Stimulated activated CD4-positive, alpha-beta T cell treated with anti-CD3 and anti-CD28 coated beads, Interleukin-1b, Interleukin-23, amount 100 ng/mL, for 4 hours (primary cell): ENCODE results near the gene HMGCL.
"Not testable (repeated sequence)": the region's sequence is repeated elsewhere in the genome, so short reads cannot be mapped to it uniquely, and the experiment has no call there.

ENCODE experiments used
- DNase-seq, 2 donors: peaks; one replicate each; pipeline ENCODE4 v3.0.0-alpha.2; 2020; ENCODE audit warnings: low read depth in 2 of 2

Gene HMGCL

DNA sequence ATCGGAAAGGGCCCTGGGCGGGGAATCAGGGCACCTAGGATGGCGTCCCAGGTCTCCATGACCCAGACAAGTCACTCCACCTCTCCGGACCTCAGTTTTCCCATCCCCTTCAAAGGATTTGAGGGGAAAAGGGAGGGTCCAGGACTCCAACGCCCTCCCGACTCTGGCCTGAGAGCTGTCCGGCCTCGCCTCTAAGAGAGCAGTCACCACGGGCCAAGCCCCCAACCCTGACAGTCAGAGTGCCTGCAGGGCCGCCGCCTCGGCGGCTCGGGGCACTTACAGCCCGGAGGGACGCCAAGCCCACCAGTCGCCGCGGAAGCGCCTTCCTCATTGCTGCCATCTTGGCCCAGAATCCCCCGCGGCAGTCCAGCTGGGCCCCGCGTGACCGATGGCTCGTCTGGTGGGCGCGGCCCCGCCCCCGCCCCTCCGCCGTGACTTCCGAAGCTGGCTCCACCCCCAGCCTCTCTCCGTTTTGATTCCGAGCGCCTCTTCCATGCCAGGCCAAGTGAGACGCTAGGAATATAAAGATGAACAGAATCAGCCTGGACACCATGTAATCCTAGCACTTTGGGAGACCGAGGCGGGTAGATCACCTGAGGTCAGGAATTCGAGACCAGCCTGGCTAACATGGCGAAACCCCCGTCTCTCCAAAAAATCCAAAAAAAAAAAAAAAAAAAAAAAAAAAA lies at the start of gene HMGCL:
HMGCL (minus strand) TSS at position 354 of the 686 bp plus-strand sequence; CDS start at position 340, 14 bp downstream.
- peak; percentile 80 to 84 for DNase-seq

DNA sequence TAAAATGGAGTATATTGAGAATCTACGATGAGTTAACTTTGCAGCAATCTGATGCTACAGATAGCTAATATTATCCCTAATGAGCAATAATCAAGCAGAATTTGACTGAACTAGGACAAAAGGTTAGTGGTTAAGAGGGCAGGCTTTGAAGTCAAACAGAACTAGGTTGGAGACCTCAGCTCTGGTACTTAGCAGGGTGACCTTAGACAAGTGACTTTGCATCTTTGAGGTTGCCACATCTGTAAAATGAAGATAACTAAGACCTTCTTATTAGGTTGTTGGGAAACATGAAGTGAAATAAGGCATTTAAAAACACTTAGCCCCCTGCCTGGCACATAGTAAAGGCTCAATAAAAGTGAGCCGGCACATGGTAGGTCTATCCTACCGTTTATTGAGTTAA lies 47.2 kb upstream of the HMGCL start:
- DNase-seq, result no peak

GRCh38 chr1:23869051-23869450 lies 43.8 kb upstream of the HMGCL start:
- DNase-seq, result no peak

- no peak for DNase-seq
These were observed 43.4 kb upstream of the HMGCL start for GRCh38 chr1:23868557-23869016.

DNA sequence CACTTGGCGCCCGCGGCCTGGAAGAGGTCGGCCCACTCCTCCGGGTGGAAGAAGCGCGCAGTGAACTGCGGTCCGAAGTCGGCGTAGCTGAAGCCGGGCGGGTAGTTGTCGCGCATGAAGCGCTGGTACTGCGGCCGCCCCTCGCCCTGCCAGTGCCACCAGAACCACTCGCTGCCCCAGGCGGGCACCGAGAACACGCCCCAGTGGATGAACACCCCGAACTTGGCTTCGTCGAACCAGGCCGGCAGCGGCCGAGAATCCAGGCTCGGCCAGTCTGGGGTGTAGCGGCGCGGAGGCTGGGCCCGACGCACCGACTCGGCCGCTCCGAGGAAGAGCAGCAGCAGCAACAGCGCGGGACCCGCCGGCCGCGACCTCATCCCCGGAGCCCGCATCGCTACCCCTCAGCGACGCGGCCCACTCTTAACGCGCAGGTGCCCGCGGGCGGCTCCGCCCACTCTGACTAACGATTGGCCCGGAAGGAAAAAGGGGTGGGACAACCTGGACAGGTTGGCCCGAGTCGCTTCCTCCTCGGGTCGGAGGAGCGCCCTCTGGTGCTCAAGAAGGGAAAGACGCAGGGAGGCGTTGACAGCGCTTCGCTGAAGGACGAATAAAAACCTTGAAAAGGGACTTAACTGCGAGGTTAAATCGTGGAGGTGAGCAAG lies 42.8 kb upstream of the HMGCL start, which contains the start of gene FUCA1:
FUCA1 (minus strand) TSS at position 396 of the 662 bp plus-strand sequence; CDS start at position 392, 4 bp downstream.
- DNase-seq, result peak; percentile 90 to 93

- no peak for DNase-seq
These were observed 42.3 kb upstream of the HMGCL start for GRCh38 chr1:23867542-23867894.

GRCh38 chr1:23865543-23865930 lies 40.3 kb upstream of the HMGCL start:
- no peak for DNase-seq

DNA sequence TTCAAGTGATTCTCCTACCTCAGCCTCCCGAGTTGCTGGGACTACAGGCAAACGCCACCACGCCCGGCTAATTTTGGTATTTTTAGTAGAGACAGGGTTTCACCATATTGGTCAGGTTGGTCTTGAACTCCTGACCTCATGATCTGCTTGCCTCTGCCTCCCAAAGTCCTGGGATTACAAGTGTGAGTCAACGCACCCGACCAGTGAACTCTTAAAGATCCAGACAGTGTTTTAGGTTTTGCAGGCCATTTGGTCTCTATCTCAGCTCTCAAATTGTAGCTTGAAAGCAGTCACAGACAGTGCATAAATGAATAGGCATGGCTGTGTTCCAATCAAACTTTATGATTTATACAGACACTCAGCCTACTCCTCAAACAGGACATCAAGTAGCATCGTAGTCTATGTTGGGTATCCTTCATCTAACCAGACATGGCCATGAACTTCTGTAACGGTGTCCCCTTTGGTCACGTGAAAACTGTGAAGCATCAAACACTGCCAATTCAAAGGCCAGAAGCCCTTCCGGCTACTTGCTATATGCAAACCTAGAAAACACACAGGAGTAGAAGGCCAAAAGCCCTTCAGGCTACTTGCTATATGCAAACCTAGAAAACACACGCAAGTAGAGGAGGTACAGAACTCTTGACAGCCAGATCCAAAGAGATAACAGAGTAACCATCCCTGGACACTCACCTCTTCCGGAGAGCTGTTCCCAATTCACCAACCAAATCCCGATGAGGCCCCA lies 39.7 kb upstream of the HMGCL start:
- DNase-seq, result no peak

DNA sequence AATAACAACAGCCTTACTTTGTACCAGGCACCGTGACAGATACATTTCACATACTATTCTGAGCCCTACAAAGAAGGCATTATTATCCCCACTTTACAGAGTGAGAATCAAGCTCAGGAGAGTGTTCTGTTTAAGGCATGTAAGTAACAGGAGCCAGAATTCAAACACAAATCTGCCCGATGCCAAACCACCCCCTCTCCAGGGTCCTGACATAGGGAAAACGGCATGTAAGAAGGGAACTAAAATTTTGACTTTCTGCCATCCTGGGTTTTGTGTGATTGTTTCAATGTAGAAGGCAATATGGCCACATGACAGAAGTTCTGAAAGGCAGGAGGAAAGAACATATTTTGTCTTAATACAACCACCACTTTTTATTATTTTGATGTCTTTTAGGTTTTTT lies 37.4 kb upstream of the HMGCL start:
- DNase-seq, result no peak

GRCh38 chr1:23854568-23854967 lies 29.3 kb upstream of the HMGCL start:
- no peak for DNase-seq

DNA sequence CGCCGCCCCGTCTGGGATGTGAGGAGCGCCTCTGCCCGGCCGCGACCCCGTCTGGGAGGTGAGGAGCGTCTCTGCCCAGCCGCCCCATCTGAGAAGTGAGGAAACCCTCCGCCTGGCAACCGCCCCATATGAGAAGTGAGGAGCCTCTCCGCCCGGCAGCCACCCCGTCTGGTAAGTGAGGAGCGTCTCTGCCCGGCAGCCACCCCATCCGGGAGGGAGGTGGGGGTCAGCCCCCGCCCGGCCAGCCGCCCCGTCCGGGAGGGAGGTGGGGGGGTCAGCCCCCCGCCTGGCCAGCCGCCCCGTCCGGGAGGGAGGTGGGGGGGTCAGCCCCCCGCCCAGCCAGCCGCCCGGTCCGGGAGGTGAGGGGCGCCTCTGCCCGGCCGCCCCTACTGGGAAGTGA lies 27.9 kb upstream of the HMGCL start:
- not testable (repeated sequence) for DNase-seq

GRCh38 chr1:23851406-23851805 lies 26.2 kb upstream of the HMGCL start:
- DNase-seq, result not testable (repeated sequence)

DNA sequence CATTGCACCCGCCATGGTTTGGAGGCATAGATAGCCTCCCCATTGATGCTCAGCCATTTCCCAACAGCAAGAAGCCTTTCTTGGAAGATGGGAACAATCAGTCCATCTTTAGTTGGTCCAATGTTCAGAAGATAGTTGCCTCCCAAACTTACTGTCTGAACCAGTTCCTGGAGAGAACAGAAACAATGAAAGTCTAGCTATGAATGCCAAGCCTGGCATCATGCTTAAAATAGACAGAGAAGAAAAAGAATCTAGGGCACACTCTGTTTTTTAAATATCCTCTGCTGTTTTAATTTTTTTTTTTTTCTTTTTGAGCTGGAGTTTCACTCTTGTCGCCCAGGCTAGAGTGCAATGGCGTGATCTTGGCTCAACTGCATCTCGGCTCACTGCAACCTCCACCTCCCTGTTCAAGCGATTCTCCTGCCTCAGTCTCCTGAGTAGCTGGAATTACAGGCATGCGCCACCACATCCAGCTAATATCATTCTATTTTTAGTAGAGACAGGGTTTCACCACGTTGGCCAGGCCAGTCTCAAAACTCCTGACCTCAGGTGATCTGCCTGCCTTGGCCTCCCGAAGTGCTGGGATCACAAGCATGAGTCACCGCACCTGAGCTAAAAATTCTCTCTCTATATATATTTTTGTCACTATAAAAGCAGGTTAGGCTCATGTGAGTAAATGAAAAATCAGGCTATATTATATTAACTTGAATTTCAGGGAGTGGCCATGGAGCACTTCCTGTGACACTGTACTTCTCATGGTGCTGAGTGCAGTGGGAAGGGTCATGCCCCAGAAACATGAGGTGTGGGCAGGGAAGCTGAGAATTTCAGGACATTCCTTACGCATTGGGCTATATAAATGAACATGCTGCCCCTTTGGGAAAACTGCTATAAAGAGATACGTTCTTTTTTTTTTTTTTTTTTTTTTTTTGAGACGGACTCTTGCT lies 23.7 kb upstream of the HMGCL start:
- DNase-seq, result no peak

- not testable (repeated sequence) for DNase-seq
These were observed 22.4 kb upstream of the HMGCL start for GRCh38 chr1:23847482-23848095.

DNA sequence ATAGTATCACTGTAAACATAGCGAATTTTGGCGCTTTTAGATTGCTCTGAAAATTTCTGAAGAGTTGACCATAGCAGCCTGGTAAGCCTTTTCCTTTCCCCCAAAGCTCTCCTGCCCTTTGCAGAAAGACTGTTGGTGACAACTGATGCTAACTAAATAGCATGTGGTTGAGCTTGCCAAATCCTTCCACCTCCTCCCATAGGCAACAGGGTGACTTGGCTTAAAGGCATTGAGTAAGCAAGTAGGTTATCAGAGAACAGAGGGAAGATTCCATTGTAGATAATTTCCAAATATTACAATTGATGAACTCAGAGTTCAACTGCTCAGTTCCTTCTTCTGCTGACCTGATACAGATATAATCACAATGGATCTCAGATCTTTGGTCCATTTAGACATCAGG lies 19.9 kb upstream of the HMGCL start:
- no peak for DNase-seq

- DNase-seq, result no peak
These were observed 18.4 kb upstream of the HMGCL start for GRCh38 chr1:23843644-23844043.

DNA sequence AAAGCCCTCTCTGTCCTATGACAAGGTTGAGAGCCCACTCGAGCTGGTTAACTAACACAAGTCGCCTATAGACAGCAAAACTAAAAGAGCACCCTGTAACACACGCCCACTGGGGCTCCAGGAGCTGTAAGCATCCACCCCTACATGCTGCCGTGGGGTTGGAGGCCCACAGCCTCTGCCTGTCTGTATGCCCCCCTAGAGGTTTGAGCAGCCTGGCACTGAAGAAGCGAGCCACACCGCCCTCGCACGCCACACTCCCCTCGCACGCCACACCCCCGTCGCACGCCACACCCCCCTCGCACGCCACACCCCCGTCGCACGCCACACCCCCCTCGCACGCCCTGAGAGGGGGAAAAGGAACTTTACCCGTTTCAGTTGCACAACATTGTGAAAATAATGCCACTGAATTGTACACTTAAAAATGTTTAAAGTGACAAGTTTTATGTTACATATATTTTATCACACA lies 13.2 kb upstream of the HMGCL start:
- DNase-seq, result peak; percentile 68 to 75

GRCh38 chr1:23837908-23838307 lies 12.7 kb upstream of the HMGCL start:
- DNase-seq, result no peak

- DNase-seq, result no peak
These were observed 10.8 kb upstream of the HMGCL start for GRCh38 chr1:23836037-23836436.

DNA sequence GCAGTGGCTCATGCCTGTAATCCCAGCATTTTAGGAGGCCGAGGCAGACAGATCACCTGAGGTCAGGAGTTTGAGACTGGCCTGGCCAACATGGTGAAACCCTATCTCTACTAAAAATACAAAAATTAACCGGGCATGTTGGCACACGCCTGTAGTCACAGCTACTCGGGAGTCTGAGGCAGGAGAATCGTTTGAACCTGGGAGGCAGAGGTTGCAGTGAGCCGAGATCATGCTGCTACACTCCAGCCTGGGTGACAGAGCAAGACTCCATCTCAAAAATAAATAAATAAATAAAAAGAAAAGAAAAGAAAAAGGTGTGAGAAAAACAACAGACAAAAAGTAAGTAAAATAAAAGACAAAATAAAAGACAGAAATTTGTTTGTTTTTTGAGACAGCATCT lies 8.9 kb upstream of the HMGCL start:
- not testable (repeated sequence) for DNase-seq

GRCh38 chr1:23827717-23828116 lies 2.5 kb upstream of the HMGCL start:
- DNase-seq, result no peak
